PC-3 (cell line): Measurements from ENCODE around the gene EPHA10. TPM values are rescaled to one million over a fixed set of nuclear protein-coding genes. Genes with fewer than 3 reads are reported as not detected.

Source experiments
- ATAC-seq: fragments of 200-7000 bp; cut with Tn5 transposase; 2 replicates; pipeline ENCODE4 v1.9.1; 2020; ENCODE audit warnings: mild to moderate bottlenecking, moderate library complexity
- BruUV-seq: library from RNA; stranded (reverse); fragments of 400-500 nt; replicated peaks from 2 replicates; lab custom pipeline; 2021; lab: Mats Ljungman, UMichigan
- CTCF ChIA-PET: fragments of 300-600 bp; sonication (Branson Sonifier 250); formaldehyde crosslinking; loops from one replicate; lab custom pipeline; 2022; ENCODE audit warnings: antibody characterized with exemption; lab: Charles Lee
- POLR2A ChIA-PET: fragments of 300-600 bp; sonication (Branson Sonifier 250); formaldehyde crosslinking; loops from one replicate; lab custom pipeline; 2022; ENCODE audit warnings: antibody characterized with exemption; ENCODE audit not compliant: unreplicated experiment; lab: Charles Lee
- DNase-seq: peaks from one replicate; pipeline ENCODE4 v3.0.0-alpha.2; 2015
- H2AFZ ChIP-seq: fragments of 300-600 bp; sonication (generic); 2 replicates; pipeline ENCODE4 v1.6.0; 2016; ENCODE audit warnings: antibody characterized with exemption, low read length
- H3F3A ChIP-seq: fragments of 300-600 bp; sonication (generic); one replicate; pipeline ENCODE4 v1.6.0; 2017; ENCODE audit warnings: antibody characterized with exemption, low read length, control low read depth, mild to moderate bottlenecking; ENCODE audit not compliant: unreplicated experiment
- H3K27ac ChIP-seq: fragments of 300-600 bp; sonication (generic); 2 replicates; pipeline ENCODE4 v1.5.1; 2016; ENCODE audit warnings: mild to moderate bottlenecking, low read length
- H3K27me3 ChIP-seq: fragments of 300-600 bp; sonication (generic); 2 replicates; pipeline ENCODE4 v1.6.1; 2016; ENCODE audit warnings: low read length, mixed read lengths
- H3K36me3 ChIP-seq: fragments of 300-600 bp; sonication (generic); 2 replicates; pipeline ENCODE4 v1.6.1; 2016; ENCODE audit warnings: low read depth, mixed run types, low read length, mixed read lengths
- H3K4me1 ChIP-seq: fragments of 300-600 bp; sonication (generic); 2 replicates; pipeline ENCODE4 v1.5.1; 2016; ENCODE audit warnings: low read length; ENCODE audit not compliant: insufficient read depth
- H3K4me2 ChIP-seq: fragments of 300-600 bp; sonication (generic); 2 replicates; pipeline ENCODE4 v1.6.0; 2016; ENCODE audit warnings: low read length
- H3K4me3 ChIP-seq: fragments of 300-600 bp; sonication (generic); 2 replicates; pipeline ENCODE4 v1.5.1; 2016; ENCODE audit warnings: mild to moderate bottlenecking, low read length, mixed read lengths
- H3K79me2 ChIP-seq: fragments of 300-600 bp; sonication (generic); 2 replicates; pipeline ENCODE4 v1.6.1; 2017; ENCODE audit warnings: low read length, mixed read lengths
- H3K9ac ChIP-seq: fragments of 300-600 bp; sonication (generic); 2 replicates; pipeline ENCODE4 v1.6.0; 2016; ENCODE audit warnings: mild to moderate bottlenecking, low read length
- H3K9me2 ChIP-seq: fragments of 300-600 bp; sonication (generic); replicated peaks from 2 replicates; pipeline ENCODE4 v1.6.1; 2016; ENCODE audit warnings: mixed run types, low read length, mixed read lengths
- H3K9me3 ChIP-seq: fragments of 300-600 bp; sonication (generic); 2 replicates; pipeline ENCODE4 v1.6.1; 2016; ENCODE audit warnings: low read length, mixed read lengths
- H4K20me1 ChIP-seq: fragments of 300-600 bp; sonication (generic); 2 replicates; pipeline ENCODE4 v1.6.1; 2016; ENCODE audit warnings: low read length, mixed read lengths
- EZH2 ChIP-seq: fragments of 300-600 bp; sonication (generic); IDR thresholded peaks from one replicate; pipeline ENCODE4 v1.6.1; 2017; ENCODE audit warnings: antibody characterized with exemption, mild to moderate bottlenecking, low read length; ENCODE audit not compliant: unreplicated experiment
- EZH2phosphoT487 ChIP-seq: fragments of 300-600 bp; sonication (generic); IDR thresholded peaks from 2 replicates; pipeline ENCODE4 v1.6.1; 2018; ENCODE audit warnings: mild to moderate bottlenecking, antibody characterized with exemption, low read length, borderline replicate concordance
- intact Hi-C: fragments of 100-400 bp; cut with micrococcal nuclease; formaldehyde crosslinking; loops from 2 replicates; pipeline ENCODE4 v1.9.0; 2023
- total RNA-seq: library from RNA; depleted of rRNA; stranded (reverse); fragments of >200 nt; gene quantifications from 2 replicates; pipeline ENCODE4 v1.2.3, GENCODE V29; 2014
- TF ChIP-seq, protein P1 (sequence below): fragments of 300-600 bp; sonication (generic); conservative IDR thresholded peaks from 2 replicates; pipeline ENCODE4 v1.5.1; 2017; ENCODE audit warnings: antibody characterized with exemption, low read depth, mild to moderate bottlenecking, low read length

The EPHA10 gene
- total RNA-seq, 1 experiment from 2014 or later = 3.5 TPM

DNA sequence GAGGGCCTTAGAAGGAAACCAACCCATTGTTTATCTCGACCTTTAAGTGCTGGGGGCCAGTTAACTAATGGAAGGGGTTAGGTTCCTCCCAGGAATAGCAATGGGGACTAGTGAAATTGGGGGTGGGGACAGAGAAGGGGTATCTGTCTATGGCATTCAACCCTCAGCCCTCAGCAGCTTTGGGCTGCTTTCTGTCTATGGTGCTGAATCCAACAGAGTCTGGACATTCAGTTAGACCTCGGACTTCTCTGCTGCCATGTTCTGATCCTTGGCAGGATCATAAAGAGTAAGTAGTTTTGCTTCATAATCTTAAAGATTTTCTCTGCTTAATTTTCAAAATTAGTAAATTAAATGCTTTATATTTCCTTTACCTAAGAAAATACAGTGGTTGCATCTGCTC, 2.6 kb upstream of the EPHA10 start:
- BruUV-seq = no TSS peak
- intact Hi-C loops = no loop called here
- peaks cover 6% of the 10 kb centered on the region for H3K4me1 ChIP-seq
- no peaks in the 10 kb centered on the region for H3K9me2 ChIP-seq
- no peaks in the 10 kb centered on the region for H3K36me3 ChIP-seq
- ATAC-seq (no peak), DNase-seq (no peak)
- TF ChIP-seq EZH2 = no peak
- TF ChIP-seq, protein P1, sequence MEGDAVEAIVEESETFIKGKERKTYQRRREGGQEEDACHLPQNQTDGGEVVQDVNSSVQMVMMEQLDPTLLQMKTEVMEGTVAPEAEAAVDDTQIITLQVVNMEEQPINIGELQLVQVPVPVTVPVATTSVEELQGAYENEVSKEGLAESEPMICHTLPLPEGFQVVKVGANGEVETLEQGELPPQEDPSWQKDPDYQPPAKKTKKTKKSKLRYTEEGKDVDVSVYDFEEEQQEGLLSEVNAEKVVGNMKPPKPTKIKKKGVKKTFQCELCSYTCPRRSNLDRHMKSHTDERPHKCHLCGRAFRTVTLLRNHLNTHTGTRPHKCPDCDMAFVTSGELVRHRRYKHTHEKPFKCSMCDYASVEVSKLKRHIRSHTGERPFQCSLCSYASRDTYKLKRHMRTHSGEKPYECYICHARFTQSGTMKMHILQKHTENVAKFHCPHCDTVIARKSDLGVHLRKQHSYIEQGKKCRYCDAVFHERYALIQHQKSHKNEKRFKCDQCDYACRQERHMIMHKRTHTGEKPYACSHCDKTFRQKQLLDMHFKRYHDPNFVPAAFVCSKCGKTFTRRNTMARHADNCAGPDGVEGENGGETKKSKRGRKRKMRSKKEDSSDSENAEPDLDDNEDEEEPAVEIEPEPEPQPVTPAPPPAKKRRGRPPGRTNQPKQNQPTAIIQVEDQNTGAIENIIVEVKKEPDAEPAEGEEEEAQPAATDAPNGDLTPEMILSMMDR = no peak
- H4K20me1 ChIP-seq = no peaks in the 10 kb centered on the region
- no peak overlapping the region for H3K4me2 ChIP-seq
- CTCF ChIA-PET = no interaction called here
- H3F3A ChIP-seq = no peaks in the 10 kb centered on the region
- H3K4me3 ChIP-seq = no peak overlapping the region
- no peak overlapping the region for H3K27ac ChIP-seq
- peaks cover 52% of the 10 kb centered on the region for H3K27me3 ChIP-seq
- POLR2A ChIA-PET = no interaction called here
- H3K79me2 ChIP-seq = no peaks in the 10 kb centered on the region
- H3K9ac ChIP-seq = no peak overlapping the region
- no peaks in the 10 kb centered on the region for H3K9me3 ChIP-seq
- H2AFZ ChIP-seq = no peak overlapping the region

GRCh38 chr1:37765916-37766664, 1.2 kb upstream of the EPHA10 start:
- no peaks in the 10 kb centered on the region for H3K9me2 ChIP-seq
- DNase-seq = peak; percentile 28
- TF ChIP-seq, protein P1 = peak; percentile 47
- no peak for TF ChIP-seq EZH2phosphoT487
- no peak overlapping the region for H3K9ac ChIP-seq
- no peaks in the 10 kb centered on the region for H3K9me3 ChIP-seq
- CTCF ChIA-PET = interaction anchor here (0.6 kb wide), 3 partner anchors 77 to 279 kb away, joined by 4 to 6 read pairs (median 5); no protein-coding TSS in a partner anchor
- BruUV-seq = no TSS peak
- peaks cover 52% of the 10 kb centered on the region for H3K27me3 ChIP-seq
- H2AFZ ChIP-seq = peak overlapping the region; percentile 72
- POLR2A ChIA-PET = no interaction called here
- peak overlapping the region; percentile 87 for H3K4me2 ChIP-seq
- H4K20me1 ChIP-seq = no peaks in the 10 kb centered on the region
- H3K4me3 ChIP-seq = peak overlapping the region; percentile 56
- no peak overlapping the region for H3K27ac ChIP-seq
- peaks cover 6% of the 10 kb centered on the region for H3K4me1 ChIP-seq
- H3K36me3 ChIP-seq = no peaks in the 10 kb centered on the region
- peak; percentile 64 for ATAC-seq
- intact Hi-C loops = no loop called here
- no peaks in the 10 kb centered on the region for H3F3A ChIP-seq
- H3K79me2 ChIP-seq = no peaks in the 10 kb centered on the region

- Histone ChIP-seq H3K27me3 (peaks cover 48% of the 10 kb centered on the region), H3K4me2 (no peak overlapping the region), H3K27ac (no peak overlapping the region), H3K9me2 (no peaks in the 10 kb centered on the region), H3F3A (no peaks in the 10 kb centered on the region), H3K4me3 (no peak overlapping the region), H4K20me1 (no peaks in the 10 kb centered on the region), H3K36me3 (no peaks in the 10 kb centered on the region), H3K79me2 (no peaks in the 10 kb centered on the region), H3K9me3 (no peaks in the 10 kb centered on the region), H2AFZ (no peak overlapping the region), H3K4me1 (peaks cover 6% of the 10 kb centered on the region), H3K9ac (no peak overlapping the region)
- no peak for ATAC-seq
- TF ChIP-seq EZH2 (no peak), EZH2phosphoT487 (no peak)
- TF ChIP-seq, protein P1 = no peak
- DNase-seq = no peak
- ChIA-PET POLR2A (no interaction called here), CTCF (no interaction called here)
- intact Hi-C loops = no loop called here
- no TSS peak for BruUV-seq
Observed at GRCh38 chr1:37764414-37764825, 500 bp downstream of the EPHA10 start.
